GM12878 (cell line): ENCODE results near the gene ZNF566. TPM values are rescaled to one million over a fixed set of nuclear protein-coding genes. Genes with fewer than 3 reads are reported as not detected.

Experiments
- ATAC-seq: fragments of 200-7000 bp; cut with Tn5 transposase; 3 replicates; pipeline ENCODE4 v1.9.1; 2020; ENCODE audit warnings: mild to moderate bottlenecking, moderate library complexity
- BruUV-seq: library from RNA; stranded (reverse); fragments of 400-500 nt; replicated peaks from 2 replicates; lab custom pipeline; 2021; lab: Mats Ljungman, UMichigan
- CTCF ChIA-PET: fragments of 300-600 bp; sonication (Branson Sonifier 250); formaldehyde crosslinking; extraction: SDS; loops from one replicate; lab custom pipeline; 2021; ENCODE audit warnings: inconsistent platforms; lab: Yijun Ruan, JAX
- POLR2A ChIA-PET: fragments of 350-600 bp; formaldehyde crosslinking; extraction: SDS; loops from one replicate; lab custom pipeline; 2021; ENCODE audit warnings: inconsistent platforms; lab: Charles Lee
- RAD21 ChIA-PET: fragments of 300-600 bp; sonication (Branson Sonifier 250); formaldehyde crosslinking; loops from one replicate; lab custom pipeline; 2023; ENCODE audit warnings: antibody characterized with exemption; ENCODE audit not compliant: unreplicated experiment; lab: Charles Lee
- SMC1A ChIA-PET: fragments of 300-600 bp; sonication (Branson Sonifier 250); formaldehyde crosslinking; loops from one replicate; lab custom pipeline; 2023; ENCODE audit not compliant: unreplicated experiment, uncharacterized antibody; lab: Charles Lee
- DNase-seq: peaks from one replicate; pipeline ENCODE4 v3.0.0-alpha.2; 2011; ENCODE audit warnings: low read depth, low spot score
- FAIRE-seq: peaks from 3 replicates; lab custom pipeline; 2011; peaks lifted over from hg19 to GRCh38; lab: Jason Lieb, UNC
- H2AFZ ChIP-seq: 2 replicates; pipeline ENCODE4 v1.6.0; 2011; ENCODE audit warnings: low read depth, low read length, control low read depth; ENCODE audit not compliant: control insufficient read depth
- H3K27ac ChIP-seq: 2 replicates; pipeline ENCODE4 v1.5.1; 2011; ENCODE audit warnings: control low read depth; ENCODE audit not compliant: control insufficient read depth, insufficient read depth
- H3K27me3 ChIP-seq, 2 experiments: replicated peaks in 1 of 2; 2 replicates each; pipeline versions ENCODE4 v1.6.0 to v1.6.1; 2011; ENCODE audit warnings: low read length in 1 of 2; ENCODE audit not compliant: control insufficient read depth in 2 of 2, insufficient read depth in 2 of 2
- H3K36me3 ChIP-seq, 2 experiments: 2 replicates each; pipeline ENCODE4 v1.5.1; 2011; ENCODE audit warnings: low read length in 1 of 2; ENCODE audit not compliant: control insufficient read depth in 2 of 2, insufficient read depth in 2 of 2
- H3K4me1 ChIP-seq: 2 replicates; pipeline ENCODE4 v1.6.1; 2011; ENCODE audit warnings: mild to moderate bottlenecking, low read length, moderate library complexity, mixed read lengths; ENCODE audit not compliant: control insufficient read depth, insufficient read depth
- H3K4me2 ChIP-seq: 2 replicates; pipeline ENCODE4 v1.6.0; 2011; ENCODE audit warnings: control low read depth; ENCODE audit not compliant: control insufficient read depth, insufficient read depth
- H3K4me3 ChIP-seq: fragments of 200-600 bp; sonication (generic); 2 replicates; pipeline ENCODE4 v1.5.1; 2016
- H3K79me2 ChIP-seq: 2 replicates; pipeline ENCODE4 v1.6.0; 2011; ENCODE audit warnings: low read length; ENCODE audit not compliant: control insufficient read depth, insufficient read depth
- H3K9ac ChIP-seq: 2 replicates; pipeline ENCODE4 v1.8.0; 2011; ENCODE audit warnings: low read length, control low read depth, mixed read lengths; ENCODE audit not compliant: control insufficient read depth, insufficient read depth
- H3K9me3 ChIP-seq: replicated peaks from 3 replicates; pipeline ENCODE4 v1.5.1; 2011; ENCODE audit warnings: mild to moderate bottlenecking, low read length; ENCODE audit not compliant: control insufficient read depth, insufficient read depth
- H4K20me1 ChIP-seq: 2 replicates; pipeline ENCODE4 v1.6.0; 2011; ENCODE audit not compliant: control insufficient read depth, insufficient read depth
- CUX1 ChIP-seq: IDR thresholded peaks from 2 replicates; pipeline ENCODE4 v1.6.1; 2012; ENCODE audit warnings: improper control_type of control experiment, low read depth, low read length; ENCODE audit not compliant: insufficient replicate concordance
- MEF2B ChIP-seq: fragments of 450-650 bp; IDR thresholded peaks from 2 replicates; pipeline ENCODE4 v1.6.1; 2018; ENCODE audit warnings: mild to moderate bottlenecking, moderate library complexity; ENCODE audit not compliant: partially characterized antibody, poor library complexity, severe bottlenecking
- NR2F1 ChIP-seq: fragments of 450-650 bp; conservative IDR thresholded peaks from 2 replicates; pipeline ENCODE4 v1.6.1; 2017; ENCODE audit warnings: mild to moderate bottlenecking
- PAX8 ChIP-seq: fragments of 450-650 bp; IDR thresholded peaks from 2 replicates; pipeline ENCODE4 v1.6.1; 2017; ENCODE audit warnings: mild to moderate bottlenecking, moderate library complexity
- SMAD1 ChIP-seq: fragments of 450-650 bp; IDR thresholded peaks from 2 replicates; pipeline ENCODE4 v1.6.1; 2018; ENCODE audit warnings: mild to moderate bottlenecking, low read depth; ENCODE audit not compliant: partially characterized antibody
- TBL1XR1 ChIP-seq: IDR thresholded peaks from 2 replicates; pipeline ENCODE4 v1.6.1; 2012; ENCODE audit warnings: low read depth, low read length, improper control_type of control experiment
- WGBS: methylation state at CpG from one replicate; pipeline ENCODE4 v1.1.6; 2016; ENCODE audit warnings: low lambda C conversion rate; ENCODE audit not compliant: insufficient replicate concordance, insufficient coverage; ENCODE audit errors: missing lambda C conversion rate; 5-methylcytosine and 5-hydroxymethylcytosine counted together
- in situ Hi-C: fragments of 300-500 bp; cut with MboI; formaldehyde crosslinking; loops from 9 replicates; pipeline ENCODE4 v1.14.3; 2018; ENCODE audit warnings: mixed read lengths
- intact Hi-C: fragments of 100-400 bp; cut with micrococcal nuclease; formaldehyde crosslinking; loops from one replicate; pipeline ENCODE4 v1.14.2; 2022; ENCODE audit not compliant: unreplicated experiment
- polyA plus RNA-seq, 11 experiments: library from polyadenylated mRNA; depleted of rRNA in 4 of 11; unstranded in 6 of 11; stranded (reverse) in 5 of 11; fragments of >200 nt; fragmentation: Nextera tagmentation in 4 of 11; fragmentation: Illumina TruSeq in 1 of 11; extraction: Ambion mirVana in 4 of 11; extraction: Trizol in 1 of 11; gene quantifications; 1 replicate in 1 of 11; 2 replicates in 10 of 11; pipeline versions ENCODE4 v1.2.1 to v1.2.3, GENCODE V29; 2011 to 2016; ENCODE audit warnings: inconsistent platforms in 2 of 11, missing spikeins in 2 of 11, low read depth in 1 of 11
- total RNA-seq, 4 experiments: library from RNA; depleted of rRNA in 3 of 4; stranded (reverse); fragments of >200 nt in 3 of 4; fragmentation: Illumina TruSeq in 1 of 4; extraction: Trizol in 1 of 4; gene quantifications; 2 replicates each; pipeline versions ENCODE4 v1.2.1 to v1.2.3, GENCODE V29; 2013 to 2021
- TF ChIP-seq, protein P1 (sequence below): fragments of 450-650 bp; IDR thresholded peaks from 2 replicates; pipeline ENCODE4 v1.6.1; 2016; ENCODE audit warnings: mild to moderate bottlenecking

ZNF566 gene
- total and polyA plus RNA-seq, 10 of the 15 experiments (the other 5 are each of a cell fraction or from before 2014, with no cell fraction given) = 2.5 to 5.8 (median 3.9) TPM

DNA sequence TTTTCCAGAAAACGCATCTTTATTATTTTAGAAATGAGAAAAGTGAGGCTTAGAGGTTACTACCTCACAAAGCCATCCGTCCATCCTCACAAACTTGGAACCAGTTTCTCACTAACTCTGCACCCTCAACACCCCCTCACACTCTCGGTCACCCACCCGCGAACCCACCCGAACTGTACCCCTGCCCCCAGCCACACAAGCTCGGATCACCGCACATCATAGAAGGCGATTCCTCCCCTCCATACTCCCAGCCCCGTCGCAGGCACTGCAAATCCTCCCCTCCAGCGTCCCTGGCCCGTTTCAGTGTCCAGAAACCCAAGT lies 38.5 kb upstream of the ZNF566 start:
- RAD21 ChIA-PET = interaction anchor here (0.6 kb wide), 1 partner anchor 245 kb away, joined by 3 read pairs; the partner anchor contains the start of gene ZNF850
- peaks cover 17% of the 10 kb centered on the region for H3K79me2 ChIP-seq

DNA sequence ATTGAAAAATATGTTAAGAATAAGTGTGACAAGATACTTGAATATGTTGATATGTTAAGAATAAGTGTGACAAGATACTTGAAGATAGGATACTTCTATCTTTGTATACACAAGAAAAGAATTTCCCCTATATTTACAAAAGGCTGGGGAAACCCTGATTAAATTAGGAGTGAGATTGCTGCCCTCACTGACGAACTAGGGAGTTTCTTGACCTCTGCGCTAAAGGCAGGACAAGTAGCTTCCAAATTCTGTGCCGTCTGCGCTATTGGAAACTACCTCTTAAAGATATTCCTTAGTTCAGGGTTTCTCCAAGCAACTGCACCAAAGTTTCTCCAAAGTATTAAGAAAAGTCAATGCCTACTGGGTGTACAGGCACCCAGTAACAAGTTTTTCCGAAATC lies 38.0 kb upstream of the ZNF566 start:
- no peak for DNase-seq
- H3K4me2 ChIP-seq = peak overlapping the region; percentile 72
- ChIA-PET SMC1A (interaction anchor here (1.6 kb wide), 1 partner anchor 147 kb away, joined by 3 read pairs; no protein-coding TSS in a partner anchor), POLR2A (interaction anchor here (1.0 kb wide), 1 partner anchor 46 kb away, joined by 3 read pairs; the partner anchor contains the start of gene ZNF529), CTCF (no interaction called here), RAD21 (no interaction called here)
- BruUV-seq = TSS peak; percentile 79
- H3K9ac ChIP-seq = peak overlapping the region; percentile 85
- peak overlapping the region; percentile 83 for H3K27ac ChIP-seq
- no peak overlapping the region for H2AFZ ChIP-seq
- in situ Hi-C loops = no loop called here
- intact Hi-C loops = loop anchor here (5.0 kb wide), 2 partner anchors 35 to 245 kb away; partner anchors contain the start of gene ZNF850
- peaks cover 17% of the 10 kb centered on the region for H3K79me2 ChIP-seq
- no peaks in the 10 kb centered on the region for H4K20me1 ChIP-seq
- no peaks in the 10 kb centered on the region for H3K4me1 ChIP-seq
- peak; percentile 23 for FAIRE-seq
- H3K36me3 ChIP-seq = no peaks in the 10 kb centered on the region
- WGBS = 0% methylated on average over 5 of the region's 5 CpGs
- H3K9me3 ChIP-seq = peaks cover 20% of the 10 kb centered on the region
- ATAC-seq = peak; percentile 12; the same call in 2 of the 3 replicates
- peak overlapping the region; percentile 76 for H3K4me3 ChIP-seq
- no peaks in the 10 kb centered on the region for H3K27me3 ChIP-seq
- TF ChIP-seq CUX1 (no peak), NR2F1 (0 out of 2 replicates have a peak, but pooled peaks have one; percentile 34), MEF2B (no peak)

More for the DNA sequence above, 38.5 kb upstream of the ZNF566 start:
- TF ChIP-seq PAX8 (no peak), TBL1XR1 (0 out of 2 replicates have a peak, but pooled peaks have one; percentile 38), MEF2B (peak; percentile 73), SMAD1 (peak; percentile 6)
- TF ChIP-seq, protein P1, sequence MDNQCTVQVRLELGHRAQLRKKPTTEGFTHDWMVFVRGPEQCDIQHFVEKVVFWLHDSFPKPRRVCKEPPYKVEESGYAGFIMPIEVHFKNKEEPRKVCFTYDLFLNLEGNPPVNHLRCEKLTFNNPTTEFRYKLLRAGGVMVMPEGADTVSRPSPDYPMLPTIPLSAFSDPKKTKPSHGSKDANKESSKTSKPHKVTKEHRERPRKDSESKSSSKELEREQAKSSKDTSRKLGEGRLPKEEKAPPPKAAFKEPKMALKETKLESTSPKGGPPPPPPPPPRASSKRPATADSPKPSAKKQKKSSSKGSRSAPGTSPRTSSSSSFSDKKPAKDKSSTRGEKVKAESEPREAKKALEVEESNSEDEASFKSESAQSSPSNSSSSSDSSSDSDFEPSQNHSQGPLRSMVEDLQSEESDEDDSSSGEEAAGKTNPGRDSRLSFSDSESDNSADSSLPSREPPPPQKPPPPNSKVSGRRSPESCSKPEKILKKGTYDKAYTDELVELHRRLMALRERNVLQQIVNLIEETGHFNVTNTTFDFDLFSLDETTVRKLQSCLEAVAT = 0 out of 2 replicates have a peak, but pooled peaks have one; percentile 13
- H4K20me1 ChIP-seq = no peaks in the 10 kb centered on the region
- H3K27me3 ChIP-seq = no peaks in the 10 kb centered on the region
- in situ Hi-C loops = no loop called here
- H3K9me3 ChIP-seq = peaks cover 16% of the 10 kb centered on the region
- intact Hi-C loops = loop anchor here (1.0 to 5.0 kb wide), 3 partner anchors 36 to 244 kb away; partner anchors contain the start of genes ZNF529 and ZNF850
- H3K27ac ChIP-seq = peak overlapping the region; percentile 83
- ChIA-PET CTCF (no interaction called here), SMC1A (interaction anchor here (1.3 to 1.6 kb wide), 2 partner anchors 45 to 148 kb away, joined by 3 to 5 read pairs; partner anchors contain the start of gene ZNF529), POLR2A (interaction anchor here (0.6 to 2.3 kb wide), 3 partner anchors 38 to 243 kb away, joined by 5 to 9 read pairs (median 7); partner anchors contain the start of genes ZNF529 and ZNF566)
- no peak for DNase-seq
- ATAC-seq = no peak
- peak overlapping the region; percentile 76 for H3K4me3 ChIP-seq
- H3K36me3 ChIP-seq = no peaks in the 10 kb centered on the region
- 7% methylated on average over 2 of the region's 13 CpGs for WGBS
- peak overlapping the region; percentile 85 for H3K9ac ChIP-seq
- peak overlapping the region; percentile 95 for H2AFZ ChIP-seq
- no peak for FAIRE-seq
- BruUV-seq = no TSS peak
- no peaks in the 10 kb centered on the region for H3K4me1 ChIP-seq
- peak overlapping the region; percentile 72 for H3K4me2 ChIP-seq
